NT2/D1 (cell line): Measurements from ENCODE around the gene CCT5.
"Not testable (repeated sequence)": the region's sequence is repeated elsewhere in the genome, so short reads cannot be mapped to it uniquely, and the experiment has no call there.

Experiments used
- SUZ12 ChIP-seq: IDR thresholded peaks from 2 replicates; pipeline ENCODE4 v1.6.1; 2011; ENCODE audit not compliant: insufficient read length, insufficient read depth; ENCODE audit errors: extremely low read depth
- YY1 ChIP-seq: IDR thresholded peaks from 2 replicates; pipeline ENCODE4 v1.6.1; 2011; ENCODE audit not compliant: insufficient read length, insufficient read depth
- ZNF274 ChIP-seq: IDR thresholded peaks from 2 replicates; pipeline ENCODE4 v1.6.1; 2011; ENCODE audit warnings: mild to moderate bottlenecking, low read depth, low read length

- not testable (repeated sequence) for TF ChIP-seq ZNF274, YY1, SUZ12
Measured at GRCh38 chr5:10272875-10273209, 22.8 kb downstream of the CCT5 start.
